HepG2 (cell line): ENCODE results near the gene ANKRA2. TPM values are rescaled to one million over a fixed set of nuclear protein-coding genes. Genes with fewer than 3 reads are reported as not detected.

Experiments
- ARNTL ChIP-seq: sonication (generic); formaldehyde crosslinking; IDR thresholded peaks from 2 replicates; pipeline ENCODE4 v1.4.0; 2020; ENCODE audit warnings: mild to moderate bottlenecking, missing genetic modification reagents
- MEIS2 ChIP-seq: sonication (generic); formaldehyde crosslinking; IDR thresholded peaks from 2 replicates; pipeline ENCODE4 v1.9.0; 2021; ENCODE audit warnings: mild to moderate bottlenecking, missing genetic modification reagents
- POGZ ChIP-seq: sonication (generic); formaldehyde crosslinking; IDR thresholded peaks from 2 replicates; pipeline ENCODE4 v1.4.0; 2020; ENCODE audit warnings: mild to moderate bottlenecking, missing genetic modification reagents
- RFXAP ChIP-seq: sonication (generic); formaldehyde crosslinking; IDR thresholded peaks from 2 replicates; pipeline ENCODE4 v1.4.0; 2020; ENCODE audit warnings: missing genetic modification reagents, borderline replicate concordance
- RXRB ChIP-seq: IDR thresholded peaks from 2 replicates; pipeline ENCODE4 v1.6.1; 2016; ENCODE audit warnings: borderline replicate concordance, missing genetic modification reagents, missing compliant biosample characterization
- ZFP37 ChIP-seq: sonication (generic); formaldehyde crosslinking; IDR thresholded peaks from 2 replicates; pipeline ENCODE4 v1.4.0; 2020; ENCODE audit warnings: missing genetic modification reagents, borderline replicate concordance
- ZNF234 ChIP-seq: sonication (generic); formaldehyde crosslinking; conservative IDR thresholded peaks from 2 replicates; pipeline ENCODE4 v1.5.1; 2020; ENCODE audit warnings: mild to moderate bottlenecking, missing genetic modification reagents
- ZSCAN20 ChIP-seq: sonication (generic); formaldehyde crosslinking; IDR thresholded peaks from 2 replicates; pipeline ENCODE4 v1.4.0; 2020; ENCODE audit warnings: missing genetic modification reagents, mild to moderate bottlenecking, borderline replicate concordance
- polyA plus RNA-seq, 8 experiments: library from polyadenylated mRNA; depleted of rRNA in 3 of 8; stranded (reverse) in 7 of 8; unstranded in 1 of 8; fragments of >200 nt; fragmentation: Illumina TruSeq in 4 of 8; extraction: Trizol in 4 of 8; gene quantifications; 2 replicates each; pipeline versions ENCODE4 v1.2.1 to v1.2.3, GENCODE V29; 2011 to 2016; ENCODE audit warnings: low read depth in 4 of 8, missing spikeins in 1 of 8, mixed read lengths in 1 of 8; ENCODE audit not compliant: insufficient read depth in 1 of 8
- total RNA-seq, 5 experiments: library from RNA; depleted of rRNA; stranded (reverse); fragments of >200 nt; fragmentation: Illumina TruSeq; extraction: Trizol; gene quantifications; 2 replicates each; pipeline ENCODE4 v1.2.3, GENCODE V29; 2016; ENCODE audit warnings: low read depth in 1 of 5
- TF ChIP-seq, protein P1 (sequence below): sonication (generic); formaldehyde crosslinking; IDR thresholded peaks from 2 replicates; pipeline ENCODE4 v1.5.0; 2020; ENCODE audit warnings: missing genetic modification reagents
- TF ChIP-seq, protein P2 (sequence below): sonication (generic); formaldehyde crosslinking; IDR thresholded peaks from 2 replicates; pipeline ENCODE4 v1.4.0; 2020; ENCODE audit warnings: missing genetic modification reagents
- TF ChIP-seq, protein P3 (sequence below): sonication (generic); formaldehyde crosslinking; IDR thresholded peaks from 2 replicates; pipeline ENCODE4 v1.8.0; 2022; ENCODE audit warnings: missing genetic modification reagents, mild to moderate bottlenecking, moderate library complexity, borderline replicate concordance
- TF ChIP-seq, protein P4 (sequence below): sonication (generic); formaldehyde crosslinking; conservative IDR thresholded peaks from 2 replicates; pipeline ENCODE4 v1.4.0; 2020; ENCODE audit warnings: mild to moderate bottlenecking, missing genetic modification reagents, moderate library complexity
- TF ChIP-seq, protein P5 (sequence below): sonication (generic); formaldehyde crosslinking; IDR thresholded peaks from 2 replicates; pipeline ENCODE4 v1.4.0; 2020; ENCODE audit warnings: missing genetic modification reagents; ENCODE audit errors: not compliant biosample characterization
- TF ChIP-seq, protein P6 (sequence below): sonication (generic); formaldehyde crosslinking; IDR thresholded peaks from 2 replicates; pipeline ENCODE4 v1.4.0; 2020; ENCODE audit warnings: low read depth, mild to moderate bottlenecking, missing genetic modification reagents
- TF ChIP-seq, protein P7 (sequence below): sonication (generic); formaldehyde crosslinking; IDR thresholded peaks from 2 replicates; pipeline ENCODE4 v1.9.0; 2022; ENCODE audit warnings: missing genetic modification reagents, mild to moderate bottlenecking, borderline replicate concordance

ANKRA2 gene
- total and polyA plus RNA-seq, 2 of the 13 experiments (the other 11 are each of a cell fraction or from before 2014, with no cell fraction given): 23.6 to 33.6 TPM

DNA sequence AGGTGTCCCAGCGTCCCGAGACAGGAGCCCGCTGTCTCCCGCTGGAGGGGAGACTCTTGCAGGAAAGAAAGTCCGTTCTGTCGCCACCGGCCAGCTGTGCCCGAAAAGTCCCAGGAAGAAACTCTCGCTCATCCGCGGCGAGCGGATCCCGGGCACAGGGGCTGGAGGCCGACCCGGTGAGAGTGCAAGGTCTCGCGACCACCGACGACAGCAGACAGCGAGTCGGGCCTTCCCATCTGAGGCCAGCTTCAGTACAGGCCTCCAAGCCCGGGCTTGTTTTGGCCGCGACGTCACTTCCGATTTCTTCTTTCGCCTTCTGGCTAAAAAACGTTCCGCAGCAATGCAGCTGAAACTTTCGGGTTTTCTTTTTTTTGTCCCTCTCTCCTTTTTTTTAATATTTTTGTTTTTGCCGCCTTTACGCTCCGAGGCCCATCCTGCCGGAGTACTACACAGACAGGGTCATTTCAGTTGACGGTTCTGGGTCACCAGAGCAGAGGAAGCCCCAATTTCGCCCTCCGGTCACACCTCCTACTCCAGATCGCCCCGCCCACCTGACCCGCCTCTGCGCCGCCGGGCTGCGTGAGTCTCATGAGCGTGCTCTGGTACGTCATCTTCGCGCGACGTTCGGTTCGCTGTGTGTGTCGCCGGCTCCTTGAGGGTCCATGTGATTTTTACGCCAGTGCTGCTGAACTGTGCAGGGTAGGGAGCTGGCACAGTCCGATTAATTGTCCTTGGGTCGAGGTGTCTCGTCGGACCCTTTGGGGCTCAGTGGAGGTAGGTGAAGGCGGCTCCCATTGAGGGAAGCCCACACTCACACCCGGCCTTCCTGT is at the start of gene ANKRA2, which contains the start of gene UTP15 (continued):
- TF ChIP-seq, protein P1, sequence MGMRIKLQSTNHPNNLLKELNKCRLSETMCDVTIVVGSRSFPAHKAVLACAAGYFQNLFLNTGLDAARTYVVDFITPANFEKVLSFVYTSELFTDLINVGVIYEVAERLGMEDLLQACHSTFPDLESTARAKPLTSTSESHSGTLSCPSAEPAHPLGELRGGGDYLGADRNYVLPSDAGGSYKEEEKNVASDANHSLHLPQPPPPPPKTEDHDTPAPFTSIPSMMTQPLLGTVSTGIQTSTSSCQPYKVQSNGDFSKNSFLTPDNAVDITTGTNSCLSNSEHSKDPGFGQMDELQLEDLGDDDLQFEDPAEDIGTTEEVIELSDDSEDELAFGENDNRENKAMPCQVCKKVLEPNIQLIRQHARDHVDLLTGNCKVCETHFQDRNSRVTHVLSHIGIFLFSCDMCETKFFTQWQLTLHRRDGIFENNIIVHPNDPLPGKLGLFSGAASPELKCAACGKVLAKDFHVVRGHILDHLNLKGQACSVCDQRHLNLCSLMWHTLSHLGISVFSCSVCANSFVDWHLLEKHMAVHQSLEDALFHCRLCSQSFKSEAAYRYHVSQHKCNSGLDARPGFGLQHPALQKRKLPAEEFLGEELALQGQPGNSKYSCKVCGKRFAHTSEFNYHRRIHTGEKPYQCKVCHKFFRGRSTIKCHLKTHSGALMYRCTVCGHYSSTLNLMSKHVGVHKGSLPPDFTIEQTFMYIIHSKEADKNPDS (CRISPR knock-in tag): no peak
- peak; percentile 71 for TF ChIP-seq ARNTL (CRISPR knock-in tag)
- TF ChIP-seq MEIS2: 0 out of 2 replicates have a peak, but pooled peaks have one; percentile 30
- TF ChIP-seq, protein P2, sequence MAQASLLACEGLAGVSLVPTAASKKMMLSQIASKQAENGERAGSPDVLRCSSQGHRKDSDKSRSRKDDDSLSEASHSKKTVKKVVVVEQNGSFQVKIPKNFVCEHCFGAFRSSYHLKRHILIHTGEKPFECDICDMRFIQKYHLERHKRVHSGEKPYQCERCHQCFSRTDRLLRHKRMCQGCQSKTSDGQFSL (CRISPR knock-in tag): no peak
- TF ChIP-seq, protein P3, sequence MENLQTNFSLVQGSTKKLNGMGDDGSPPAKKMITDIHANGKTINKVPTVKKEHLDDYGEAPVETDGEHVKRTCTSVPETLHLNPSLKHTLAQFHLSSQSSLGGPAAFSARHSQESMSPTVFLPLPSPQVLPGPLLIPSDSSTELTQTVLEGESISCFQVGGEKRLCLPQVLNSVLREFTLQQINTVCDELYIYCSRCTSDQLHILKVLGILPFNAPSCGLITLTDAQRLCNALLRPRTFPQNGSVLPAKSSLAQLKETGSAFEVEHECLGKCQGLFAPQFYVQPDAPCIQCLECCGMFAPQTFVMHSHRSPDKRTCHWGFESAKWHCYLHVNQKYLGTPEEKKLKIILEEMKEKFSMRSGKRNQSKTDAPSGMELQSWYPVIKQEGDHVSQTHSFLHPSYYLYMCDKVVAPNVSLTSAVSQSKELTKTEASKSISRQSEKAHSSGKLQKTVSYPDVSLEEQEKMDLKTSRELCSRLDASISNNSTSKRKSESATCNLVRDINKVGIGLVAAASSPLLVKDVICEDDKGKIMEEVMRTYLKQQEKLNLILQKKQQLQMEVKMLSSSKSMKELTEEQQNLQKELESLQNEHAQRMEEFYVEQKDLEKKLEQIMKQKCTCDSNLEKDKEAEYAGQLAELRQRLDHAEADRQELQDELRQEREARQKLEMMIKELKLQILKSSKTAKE (CRISPR knock-in tag): no peak
- TF ChIP-seq ZSCAN20 (CRISPR knock-in tag): 0 out of 2 replicates have a peak, but pooled peaks have one; percentile 27
- TF ChIP-seq, protein P4, sequence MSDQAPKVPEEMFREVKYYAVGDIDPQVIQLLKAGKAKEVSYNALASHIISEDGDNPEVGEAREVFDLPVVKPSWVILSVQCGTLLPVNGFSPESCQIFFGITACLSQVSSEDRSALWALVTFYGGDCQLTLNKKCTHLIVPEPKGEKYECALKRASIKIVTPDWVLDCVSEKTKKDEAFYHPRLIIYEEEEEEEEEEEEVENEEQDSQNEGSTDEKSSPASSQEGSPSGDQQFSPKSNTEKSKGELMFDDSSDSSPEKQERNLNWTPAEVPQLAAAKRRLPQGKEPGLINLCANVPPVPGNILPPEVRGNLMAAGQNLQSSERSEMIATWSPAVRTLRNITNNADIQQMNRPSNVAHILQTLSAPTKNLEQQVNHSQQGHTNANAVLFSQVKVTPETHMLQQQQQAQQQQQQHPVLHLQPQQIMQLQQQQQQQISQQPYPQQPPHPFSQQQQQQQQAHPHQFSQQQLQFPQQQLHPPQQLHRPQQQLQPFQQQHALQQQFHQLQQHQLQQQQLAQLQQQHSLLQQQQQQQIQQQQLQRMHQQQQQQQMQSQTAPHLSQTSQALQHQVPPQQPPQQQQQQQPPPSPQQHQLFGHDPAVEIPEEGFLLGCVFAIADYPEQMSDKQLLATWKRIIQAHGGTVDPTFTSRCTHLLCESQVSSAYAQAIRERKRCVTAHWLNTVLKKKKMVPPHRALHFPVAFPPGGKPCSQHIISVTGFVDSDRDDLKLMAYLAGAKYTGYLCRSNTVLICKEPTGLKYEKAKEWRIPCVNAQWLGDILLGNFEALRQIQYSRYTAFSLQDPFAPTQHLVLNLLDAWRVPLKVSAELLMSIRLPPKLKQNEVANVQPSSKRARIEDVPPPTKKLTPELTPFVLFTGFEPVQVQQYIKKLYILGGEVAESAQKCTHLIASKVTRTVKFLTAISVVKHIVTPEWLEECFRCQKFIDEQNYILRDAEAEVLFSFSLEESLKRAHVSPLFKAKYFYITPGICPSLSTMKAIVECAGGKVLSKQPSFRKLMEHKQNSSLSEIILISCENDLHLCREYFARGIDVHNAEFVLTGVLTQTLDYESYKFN (CRISPR knock-in tag): peak; percentile 56
- TF ChIP-seq, protein P5, sequence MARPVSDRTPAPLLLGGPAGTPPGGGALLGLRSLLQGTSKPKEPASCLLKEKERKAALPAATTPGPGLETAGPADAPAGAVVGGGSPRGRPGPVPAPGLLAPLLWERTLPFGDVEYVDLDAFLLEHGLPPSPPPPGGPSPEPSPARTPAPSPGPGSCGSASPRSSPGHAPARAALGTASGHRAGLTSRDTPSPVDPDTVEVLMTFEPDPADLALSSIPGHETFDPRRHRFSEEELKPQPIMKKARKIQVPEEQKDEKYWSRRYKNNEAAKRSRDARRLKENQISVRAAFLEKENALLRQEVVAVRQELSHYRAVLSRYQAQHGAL (CRISPR knock-in tag): no peak
- peak; percentile 87 for TF ChIP-seq POGZ (CRISPR knock-in tag)
- TF ChIP-seq RXRB (CRISPR knock-in tag): peak; percentile 57; the same call in 1 of the 2 replicates
- TF ChIP-seq, protein P6, sequence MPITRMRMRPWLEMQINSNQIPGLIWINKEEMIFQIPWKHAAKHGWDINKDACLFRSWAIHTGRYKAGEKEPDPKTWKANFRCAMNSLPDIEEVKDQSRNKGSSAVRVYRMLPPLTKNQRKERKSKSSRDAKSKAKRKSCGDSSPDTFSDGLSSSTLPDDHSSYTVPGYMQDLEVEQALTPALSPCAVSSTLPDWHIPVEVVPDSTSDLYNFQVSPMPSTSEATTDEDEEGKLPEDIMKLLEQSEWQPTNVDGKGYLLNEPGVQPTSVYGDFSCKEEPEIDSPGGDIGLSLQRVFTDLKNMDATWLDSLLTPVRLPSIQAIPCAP (CRISPR knock-in tag): no peak
- TF ChIP-seq, protein P7, sequence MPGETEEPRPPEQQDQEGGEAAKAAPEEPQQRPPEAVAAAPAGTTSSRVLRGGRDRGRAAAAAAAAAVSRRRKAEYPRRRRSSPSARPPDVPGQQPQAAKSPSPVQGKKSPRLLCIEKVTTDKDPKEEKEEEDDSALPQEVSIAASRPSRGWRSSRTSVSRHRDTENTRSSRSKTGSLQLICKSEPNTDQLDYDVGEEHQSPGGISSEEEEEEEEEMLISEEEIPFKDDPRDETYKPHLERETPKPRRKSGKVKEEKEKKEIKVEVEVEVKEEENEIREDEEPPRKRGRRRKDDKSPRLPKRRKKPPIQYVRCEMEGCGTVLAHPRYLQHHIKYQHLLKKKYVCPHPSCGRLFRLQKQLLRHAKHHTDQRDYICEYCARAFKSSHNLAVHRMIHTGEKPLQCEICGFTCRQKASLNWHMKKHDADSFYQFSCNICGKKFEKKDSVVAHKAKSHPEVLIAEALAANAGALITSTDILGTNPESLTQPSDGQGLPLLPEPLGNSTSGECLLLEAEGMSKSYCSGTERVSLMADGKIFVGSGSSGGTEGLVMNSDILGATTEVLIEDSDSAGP (CRISPR knock-in tag): peak; percentile 83
- no peak for TF ChIP-seq ZFP37 (CRISPR knock-in tag)
- peak; percentile 19; the same call in 1 of the 2 replicates for TF ChIP-seq RFXAP
- no peak for TF ChIP-seq ZNF234 (CRISPR knock-in tag)
